GM19043 (cell line): ENCODE results near the gene MAPKAPK2.

Experiments
- ATAC-seq: cut with Tn5 transposase; IDR thresholded peaks from one replicate; pipeline ENCODE4 v1.9.1; 2021; ENCODE audit warnings: low read depth; ENCODE audit not compliant: unreplicated experiment

The MAPKAPK2 gene

GRCh38 chr1:206658981-206659273 lies 25.8 kb upstream of the MAPKAPK2 start:
- ATAC-seq, result no peak

- ATAC-seq, result no peak
Measured at GRCh38 chr1:206660136-206660535, 24.6 kb upstream of the MAPKAPK2 start.

DNA sequence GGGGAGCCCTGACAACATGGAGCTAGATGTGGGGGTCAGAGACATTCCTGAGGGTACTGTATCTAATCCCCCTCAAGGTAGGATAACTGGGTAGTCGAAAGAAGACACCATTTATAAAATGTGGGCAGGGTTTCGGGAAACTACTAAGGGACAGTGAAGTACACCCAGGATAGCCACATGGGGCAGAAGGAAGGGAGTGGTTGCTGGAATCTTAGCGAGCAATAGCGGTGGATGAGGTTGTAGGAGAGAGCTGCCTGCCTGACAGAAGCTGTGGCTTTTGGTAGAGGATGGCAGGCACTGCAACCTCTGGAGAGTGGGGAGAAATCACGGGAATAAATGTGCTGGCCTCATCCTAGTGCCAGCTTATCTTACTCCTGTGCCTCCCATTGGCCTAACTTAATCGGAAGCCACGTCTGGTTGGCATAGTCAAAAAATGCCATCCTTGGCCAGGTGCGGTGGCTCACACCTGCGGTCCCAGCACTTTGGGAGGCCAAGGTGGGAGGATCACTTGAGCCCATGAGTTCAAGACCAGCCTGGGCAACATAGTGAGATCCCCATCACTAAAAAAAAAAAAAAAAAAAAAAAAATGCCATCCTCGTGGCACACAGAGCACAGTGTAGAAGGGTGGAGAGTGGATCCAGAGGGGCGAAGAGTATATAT lies 23.4 kb upstream of the MAPKAPK2 start:
- ATAC-seq, result no peak

- ATAC-seq, result no peak
Measured at GRCh38 chr1:206662396-206663092, 22.2 kb upstream of the MAPKAPK2 start.

DNA sequence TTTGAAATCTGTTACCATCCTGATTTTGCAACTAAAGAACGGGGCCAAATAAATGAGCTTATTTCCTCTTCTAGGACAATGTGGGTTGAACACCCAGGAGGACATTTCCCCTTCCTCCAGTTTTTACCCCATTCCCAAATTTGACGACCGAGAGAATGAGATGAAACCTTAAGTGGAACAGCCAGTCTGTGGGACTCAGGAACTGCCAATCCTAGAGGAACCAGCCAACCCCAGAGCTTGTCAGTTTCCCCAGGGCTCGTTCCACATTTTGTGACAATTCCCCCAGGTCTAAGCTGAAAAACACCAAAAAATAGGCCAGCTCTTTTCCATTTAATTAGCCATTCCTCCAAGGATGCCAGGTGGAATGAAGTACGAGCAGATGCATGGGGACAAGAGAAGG lies 21.3 kb upstream of the MAPKAPK2 start:
- no peak for ATAC-seq

- ATAC-seq, result peak; percentile 49
Measured at GRCh38 chr1:206663832-206664652, 20.7 kb upstream of the MAPKAPK2 start.

DNA sequence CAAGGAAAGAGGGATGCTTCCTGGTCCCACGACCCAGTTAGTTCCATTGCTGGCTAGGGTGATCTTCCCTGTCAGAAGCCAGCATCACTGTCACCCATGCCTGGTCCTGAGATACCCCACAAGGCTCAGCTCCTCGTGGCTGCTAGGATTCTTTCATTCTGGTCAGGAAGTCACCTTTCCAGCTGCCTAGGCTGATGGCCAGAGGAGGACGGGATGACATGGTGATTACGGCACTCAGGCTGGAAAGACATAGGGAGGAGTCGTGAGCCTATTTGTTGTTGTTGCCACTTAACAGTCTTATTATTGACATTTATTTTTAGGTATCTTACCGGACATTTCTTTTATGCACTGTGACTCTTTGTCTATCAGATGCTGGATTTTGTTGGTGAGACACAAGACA lies 20.0 kb upstream of the MAPKAPK2 start:
- no peak for ATAC-seq

GRCh38 chr1:206666031-206666561 lies 18.6 kb upstream of the MAPKAPK2 start:
- no peak for ATAC-seq

DNA sequence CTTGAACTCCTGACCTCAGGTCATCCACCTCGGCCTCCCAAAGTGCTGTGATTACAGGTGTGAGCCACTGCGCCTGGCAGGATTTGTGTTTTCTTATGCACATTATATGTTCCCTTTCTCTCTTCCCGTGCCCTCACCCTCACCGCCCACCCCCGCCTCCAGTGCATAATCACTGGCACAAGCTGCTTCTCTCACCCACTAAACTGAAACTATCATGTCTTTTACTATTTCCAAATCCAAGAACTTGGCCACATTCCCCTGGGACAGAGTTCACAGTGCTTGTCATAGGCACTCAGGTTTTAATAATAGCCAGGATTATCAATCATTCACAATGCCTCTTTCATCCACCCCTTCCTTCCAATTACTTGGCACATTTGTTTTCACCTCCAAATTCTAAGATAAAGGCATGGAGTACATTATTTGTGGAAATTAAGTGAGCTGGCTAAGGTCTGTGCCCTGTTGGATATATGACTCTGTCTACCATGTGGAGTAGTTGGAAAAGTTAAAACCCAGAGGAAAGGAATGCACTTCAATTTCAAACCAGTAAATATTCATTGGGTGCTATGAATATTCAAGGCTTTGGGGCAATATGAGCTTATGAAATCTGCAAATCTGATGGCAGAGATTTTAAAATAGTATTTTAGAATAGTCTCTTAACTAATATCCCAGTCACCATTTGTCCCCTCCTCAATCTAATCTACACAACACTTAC lies 17.6 kb upstream of the MAPKAPK2 start:
- ATAC-seq, result no peak

DNA sequence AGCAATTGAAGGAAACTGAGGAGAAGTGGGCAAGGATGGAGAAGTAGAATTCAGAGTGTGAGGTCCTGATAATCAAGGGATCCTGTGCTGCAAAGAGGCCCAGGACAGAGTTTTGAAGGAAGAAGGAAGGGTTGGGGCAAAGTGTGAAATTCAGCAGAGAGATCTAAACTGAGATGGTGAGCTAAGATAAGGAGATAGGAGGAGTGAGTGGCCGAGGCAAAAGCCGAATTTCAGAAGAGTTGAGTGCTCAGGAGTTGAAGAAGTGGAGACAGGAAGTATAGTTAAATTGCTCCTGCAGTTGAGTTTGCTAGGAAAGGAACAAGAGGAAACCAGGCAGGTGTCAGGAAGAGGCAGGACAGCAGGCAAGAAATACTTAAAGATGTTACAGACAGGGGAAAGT lies 16.4 kb upstream of the MAPKAPK2 start:
- ATAC-seq, result no peak

DNA sequence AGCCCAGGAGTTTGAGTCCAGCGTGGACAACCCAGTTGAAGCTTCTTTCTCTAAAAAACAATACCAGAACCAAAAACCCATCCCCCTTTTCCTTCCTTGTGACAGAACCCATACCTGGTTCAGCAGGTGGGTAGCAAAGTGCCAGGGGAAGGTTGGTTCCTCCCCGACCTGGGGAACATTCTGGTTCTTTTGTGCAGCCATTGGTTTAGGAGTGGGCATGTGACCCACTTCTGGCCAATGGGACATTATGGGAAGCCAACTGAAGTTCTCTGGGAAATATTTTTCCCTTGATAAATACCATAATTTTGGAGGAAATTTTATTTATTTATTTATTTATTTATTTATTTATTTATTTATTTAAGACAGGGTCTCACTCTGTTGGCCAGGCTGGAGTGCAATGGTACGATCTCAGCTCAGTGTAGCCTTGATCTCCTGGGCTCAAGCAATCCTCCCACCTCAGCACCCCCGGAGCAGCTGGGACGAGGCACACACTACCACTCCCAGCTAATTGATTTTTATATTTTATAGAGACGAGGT lies 15.8 kb upstream of the MAPKAPK2 start:
- ATAC-seq, result no peak

GRCh38 chr1:206672011-206672688 lies 12.6 kb upstream of the MAPKAPK2 start:
- ATAC-seq, result no peak

DNA sequence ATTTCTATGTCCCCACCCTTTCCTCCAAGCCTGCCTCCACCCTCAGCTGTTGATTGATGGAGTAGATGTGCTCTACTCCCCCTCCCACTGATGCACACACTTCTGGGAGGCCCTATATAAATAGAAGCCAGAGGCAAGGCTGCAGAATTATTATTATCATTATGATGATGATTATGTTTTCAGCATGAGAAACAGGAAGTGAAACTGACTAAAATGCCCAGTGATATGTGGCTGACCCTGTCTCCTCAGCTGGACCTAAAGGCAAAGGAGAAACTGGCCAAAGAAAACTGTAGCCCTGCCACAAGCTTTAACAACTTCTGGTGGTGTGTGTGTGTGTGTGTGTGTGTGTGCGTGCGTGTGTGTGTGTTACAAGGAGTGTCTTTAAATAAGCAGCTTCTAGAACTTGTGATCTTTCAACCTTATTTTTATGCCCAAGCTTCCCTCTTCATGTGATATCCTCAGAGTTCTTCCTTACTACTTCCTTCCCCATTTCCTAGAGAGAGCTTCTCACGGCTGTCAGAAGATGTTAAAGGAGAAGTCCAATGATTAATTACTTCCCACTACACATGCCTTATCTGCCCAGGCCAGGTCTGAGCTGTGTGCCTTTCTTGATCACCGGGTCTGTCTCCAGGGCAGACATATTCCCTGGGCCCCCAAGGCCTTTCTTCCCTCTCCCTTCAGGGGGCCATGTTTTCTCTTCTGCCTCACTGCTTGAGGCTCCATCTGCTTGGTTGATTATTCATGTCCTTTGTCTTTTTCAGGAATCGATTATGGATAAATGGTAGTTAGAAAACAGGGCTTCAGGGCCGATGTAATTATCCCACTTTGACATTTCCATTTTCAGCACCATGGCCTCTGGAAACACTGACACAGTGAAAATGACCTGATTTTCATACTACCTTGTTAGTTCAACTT lies 11.6 kb upstream of the MAPKAPK2 start:
- no peak for ATAC-seq

DNA sequence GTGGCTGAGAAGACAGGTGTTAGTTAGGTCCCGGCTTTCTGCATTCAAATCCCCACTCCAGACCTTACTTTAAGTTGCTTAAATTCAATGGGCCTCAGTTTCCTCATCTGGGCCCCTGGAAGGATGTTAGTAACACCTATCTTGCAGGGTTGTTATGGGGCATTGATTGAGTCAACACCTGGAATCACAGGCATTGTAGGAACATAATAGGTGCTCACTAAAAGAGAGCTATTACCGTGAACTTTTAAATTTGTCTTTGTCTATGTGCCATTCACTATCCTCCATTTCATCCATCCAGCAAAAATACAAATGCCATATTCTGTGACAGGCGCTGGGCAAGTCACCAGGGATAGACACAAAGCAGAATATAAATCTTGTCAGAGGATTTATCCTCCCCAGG lies 10.5 kb upstream of the MAPKAPK2 start:
- ATAC-seq, result no peak

DNA sequence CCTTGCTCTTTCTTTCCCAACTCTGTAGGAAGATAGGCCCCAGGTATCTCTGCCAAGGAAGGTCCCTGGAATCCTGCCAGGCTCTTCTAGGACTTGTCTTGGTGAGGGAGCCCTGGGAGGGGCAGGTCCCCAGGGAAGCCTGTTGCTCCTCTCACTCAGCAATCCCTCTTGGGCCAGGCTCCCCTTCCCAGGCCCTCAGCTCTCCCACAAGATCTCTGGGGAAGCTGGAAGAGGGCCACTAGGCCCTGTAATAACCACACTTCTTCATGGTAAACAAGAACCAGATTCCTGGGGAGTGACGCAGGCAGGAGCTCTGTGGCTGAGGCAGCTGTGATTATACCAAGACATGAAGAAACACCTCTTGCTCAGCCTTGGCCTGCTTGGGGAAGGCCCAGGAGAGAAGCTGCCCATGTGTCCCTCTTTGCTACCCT lies 9.9 kb upstream of the MAPKAPK2 start:
- ATAC-seq, result no peak

- ATAC-seq, result no peak
Measured at GRCh38 chr1:206676499-206676898, 8.2 kb upstream of the MAPKAPK2 start.

- ATAC-seq, result no peak
Measured at GRCh38 chr1:206678490-206678889, 6.2 kb upstream of the MAPKAPK2 start.

- peak; percentile 84 for ATAC-seq
Measured at GRCh38 chr1:206679738-206680211, 4.9 kb upstream of the MAPKAPK2 start.

DNA sequence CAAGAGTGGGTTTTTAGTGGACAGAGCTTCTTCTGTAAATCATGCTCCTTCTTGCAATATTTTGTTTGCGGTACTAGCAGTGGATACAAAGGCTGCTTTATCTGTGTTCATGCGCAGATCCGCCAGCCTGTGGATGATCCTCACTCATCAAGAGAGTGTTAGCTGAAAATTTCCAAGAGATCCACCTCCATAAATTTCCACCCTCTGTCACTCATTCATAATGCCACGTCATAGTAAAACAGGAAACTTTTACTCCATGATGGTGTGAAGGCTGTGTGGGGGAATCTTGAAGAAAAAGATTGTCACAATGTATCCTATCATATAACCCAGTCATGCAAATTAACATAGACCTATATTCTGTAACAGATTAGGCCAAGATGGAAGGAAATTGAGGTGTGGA lies 4.4 kb upstream of the MAPKAPK2 start:
- no peak for ATAC-seq
